Activated CD8-positive, alpha-beta memory T cell treated with anti-CD3 and anti-CD28 coated beads, Interleukin-2, amount 50 U/mL, for 48 hours (primary cell): ENCODE measurements around the gene GIMAP7.
"Not testable (repeated sequence)": the region's sequence is repeated elsewhere in the genome, so short reads cannot be mapped to it uniquely, and the experiment has no call there.

Experiments
- DNase-seq: peaks from one replicate; pipeline ENCODE4 v3.0.0-alpha.2; 2020

Gene GIMAP7

DNA sequence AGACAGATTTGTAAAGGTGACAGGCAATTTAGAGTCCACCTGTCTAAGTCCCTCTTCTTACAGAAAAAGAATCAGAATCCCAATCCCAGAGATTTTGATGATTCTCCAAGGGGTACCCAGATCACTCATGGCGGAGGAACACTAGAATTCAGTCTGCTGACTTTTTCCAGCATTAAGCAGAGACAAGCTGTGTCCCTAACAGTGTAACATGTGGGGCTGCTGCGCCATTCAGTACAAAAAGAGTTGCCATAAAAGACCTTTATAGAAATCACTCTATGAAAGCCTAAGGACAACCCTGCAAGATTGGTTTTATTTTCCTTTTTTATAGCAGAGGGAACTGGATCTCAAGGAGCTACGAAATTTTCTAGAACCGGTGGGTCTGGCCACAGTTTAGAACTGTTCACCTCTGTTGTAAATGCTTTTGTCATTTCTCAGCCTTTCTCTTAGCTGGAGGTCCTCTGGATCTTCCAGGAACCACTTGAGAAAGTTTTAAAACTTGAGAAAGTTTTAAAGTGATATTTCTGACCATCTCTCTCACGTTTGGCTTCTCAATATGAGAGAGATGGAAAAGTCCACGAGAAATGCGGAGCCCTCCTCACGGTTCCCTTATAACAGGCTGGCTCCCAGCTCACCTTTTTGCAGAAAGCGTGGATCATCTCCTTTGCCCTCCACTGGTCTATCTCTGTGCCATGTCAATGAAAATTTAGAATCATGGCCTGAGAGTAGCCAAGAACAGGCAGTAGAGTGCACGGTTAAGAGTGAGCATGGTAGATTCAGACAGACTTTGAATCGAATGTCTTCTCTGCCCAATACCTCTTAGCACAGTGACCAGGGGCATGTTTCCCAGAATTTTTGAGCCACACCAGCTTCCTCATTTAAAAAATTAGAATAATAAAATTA lies 826 bp downstream of the GIMAP7 start:
- DNase-seq = no peak

DNA sequence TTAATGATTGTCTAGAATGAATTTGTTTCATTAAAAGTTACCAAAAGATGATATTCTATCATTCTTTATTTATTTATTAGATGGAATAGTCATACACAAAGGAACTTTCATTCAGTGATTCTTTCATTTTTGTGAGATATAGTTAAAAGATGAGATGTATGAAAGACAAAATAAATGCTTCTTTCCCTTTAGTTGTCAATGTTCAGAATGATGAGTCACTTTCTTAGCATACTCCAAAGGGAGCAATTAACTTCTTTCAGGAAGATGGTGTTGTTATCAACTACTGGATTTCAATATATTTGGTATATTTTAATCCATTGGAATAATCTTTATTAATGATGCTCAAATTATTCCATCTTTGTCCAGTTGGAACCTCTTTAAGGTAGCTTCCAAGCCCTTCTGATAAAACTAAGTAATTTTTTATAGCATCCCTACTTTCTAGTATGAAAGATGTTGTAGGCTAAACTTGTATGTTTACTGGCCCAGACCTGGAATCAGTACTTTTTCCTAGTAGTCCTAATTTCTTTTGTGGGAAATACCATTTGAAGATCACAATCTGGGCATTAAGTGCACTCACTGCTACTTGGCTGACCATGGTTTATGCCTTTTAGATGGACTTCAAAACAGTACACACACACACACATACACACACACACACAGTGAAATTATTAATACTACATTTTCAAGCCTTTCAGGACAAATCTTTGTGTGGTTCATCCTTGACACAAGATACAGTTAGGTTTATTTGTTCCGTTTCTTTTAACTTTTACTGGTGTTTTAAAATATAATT lies 2.5 kb downstream of the GIMAP7 start:
- DNase-seq = no peak

DNA sequence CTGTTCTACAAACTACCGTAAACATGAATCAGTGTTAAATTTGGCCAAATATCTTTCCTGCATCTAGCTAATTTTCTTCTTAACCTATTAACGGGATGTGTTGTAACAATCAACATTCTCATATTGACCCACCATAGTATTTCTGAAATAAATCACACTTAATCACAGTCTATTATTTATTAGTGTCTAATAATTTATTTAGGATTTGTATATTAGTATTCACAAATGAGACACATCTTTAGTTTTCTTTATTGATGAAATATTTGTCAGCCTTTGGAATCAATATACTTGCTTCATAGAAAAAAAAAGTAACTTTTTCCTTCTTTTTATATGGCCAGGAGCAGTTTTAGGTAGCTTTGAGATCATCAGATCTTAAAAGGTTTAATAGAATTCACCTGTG lies 4.6 kb downstream of the GIMAP7 start:
- DNase-seq = no peak

DNA sequence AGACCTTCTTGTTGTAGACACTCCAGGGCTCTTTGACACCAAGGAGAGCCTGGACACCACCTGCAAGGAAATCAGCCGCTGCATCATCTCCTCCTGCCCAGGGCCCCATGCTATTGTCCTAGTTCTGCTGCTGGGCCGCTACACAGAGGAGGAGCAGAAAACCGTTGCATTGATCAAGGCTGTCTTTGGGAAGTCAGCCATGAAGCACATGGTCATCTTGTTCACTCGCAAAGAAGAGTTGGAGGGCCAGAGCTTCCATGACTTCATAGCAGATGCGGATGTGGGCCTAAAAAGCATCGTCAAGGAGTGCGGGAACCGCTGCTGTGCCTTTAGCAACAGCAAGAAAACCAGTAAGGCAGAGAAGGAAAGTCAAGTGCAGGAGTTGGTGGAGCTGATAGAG lies 5.5 kb downstream of the GIMAP7 start:
- peak; percentile 69 for DNase-seq

DNA sequence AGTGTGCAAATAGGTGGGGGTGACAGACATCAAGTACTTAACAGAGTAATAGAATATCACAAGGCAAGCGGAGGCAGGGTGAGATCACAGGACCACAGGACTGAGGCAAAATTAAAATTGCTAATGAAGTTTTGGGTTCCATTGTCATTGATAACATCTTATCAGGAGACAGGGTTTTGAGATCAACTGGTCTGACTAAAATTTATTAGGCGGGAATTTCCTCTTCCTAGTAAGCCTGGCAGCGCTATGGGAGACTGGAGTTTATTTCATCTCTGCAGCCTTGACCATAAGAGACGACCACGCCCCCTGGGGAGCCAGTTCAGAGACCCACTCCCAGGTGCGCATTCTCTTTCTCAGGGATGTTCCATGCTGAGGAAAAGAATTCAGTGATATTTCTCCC lies 8.3 kb downstream of the GIMAP7 start:
- DNase-seq = not testable (repeated sequence)

DNA sequence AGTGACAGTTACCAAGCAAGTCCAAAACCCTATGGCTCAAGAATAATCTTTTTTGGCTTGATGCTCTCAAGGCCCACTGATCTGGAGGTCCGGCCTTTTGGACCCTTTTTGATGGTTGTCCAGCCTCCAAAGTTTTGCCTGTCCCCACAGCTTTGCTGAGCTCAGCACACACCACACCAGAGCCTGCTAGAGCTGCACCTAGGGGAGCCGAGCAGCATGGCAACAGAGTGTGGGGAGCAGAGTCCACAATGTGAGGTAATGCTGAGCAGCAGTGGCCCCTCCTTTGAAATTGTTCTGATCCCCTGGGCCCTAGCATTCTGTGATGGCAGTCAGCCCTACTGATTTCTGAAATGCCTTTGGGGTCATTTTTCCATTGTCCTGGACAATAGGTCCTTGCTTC lies 9.3 kb downstream of the GIMAP7 start:
- DNase-seq = no peak

DNA sequence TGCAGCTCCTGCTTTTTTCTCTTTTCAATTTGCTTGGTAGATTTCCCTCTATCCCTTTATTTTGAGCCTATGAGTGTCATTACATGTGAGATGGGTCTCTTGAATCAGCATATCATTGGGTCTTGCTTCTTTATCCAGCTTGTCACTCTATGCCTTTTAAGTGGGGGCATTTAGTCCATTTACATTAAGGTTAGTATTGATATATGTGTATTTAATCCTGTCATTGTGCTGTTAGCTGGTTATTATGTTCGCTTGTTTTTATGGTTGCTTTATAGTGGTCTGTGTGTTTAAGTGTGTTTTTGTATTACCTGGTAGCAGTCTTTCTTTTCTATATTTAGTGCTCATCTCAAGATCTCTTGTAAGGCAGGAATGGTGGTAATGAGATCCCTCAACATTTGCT lies 17.0 kb downstream of the GIMAP7 start:
- DNase-seq = no peak

DNA sequence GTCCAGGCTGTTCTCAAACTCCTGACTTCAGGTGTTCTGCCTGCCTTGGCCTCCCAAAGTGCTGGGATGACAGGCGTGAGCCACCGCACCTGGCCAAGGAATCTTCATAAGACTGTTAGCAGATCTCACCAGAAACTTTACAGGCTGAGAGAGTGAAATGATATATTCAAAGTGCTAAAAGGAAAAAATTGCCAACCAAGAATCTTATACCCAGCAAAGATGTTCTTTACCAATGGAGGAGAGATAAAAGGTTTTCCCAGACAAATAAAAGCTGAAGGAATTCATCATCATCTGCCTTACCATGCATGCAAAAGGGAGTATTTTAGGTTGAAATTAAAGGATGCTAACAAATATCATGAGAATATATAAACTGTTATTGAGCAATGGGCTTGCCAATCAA lies 23.6 kb downstream of the GIMAP7 start:
- DNase-seq = no peak

DNA sequence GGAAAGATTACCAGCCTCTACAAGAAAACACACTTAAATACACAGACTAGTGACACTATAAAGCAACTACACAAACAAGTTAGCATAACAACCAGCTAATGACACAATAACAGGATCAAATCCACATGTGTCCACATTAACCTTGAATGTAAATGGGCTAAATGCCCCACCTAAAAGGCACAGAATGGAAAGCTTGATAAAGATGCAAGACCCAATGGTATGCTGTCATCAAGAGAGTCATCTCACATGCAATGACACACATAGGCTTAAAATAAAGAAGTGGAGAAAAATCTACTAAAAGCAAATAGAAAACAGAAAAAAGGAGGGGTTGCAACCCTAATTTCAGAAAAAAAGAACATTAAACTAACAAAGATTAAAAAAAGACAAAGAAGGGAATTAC lies 38.5 kb downstream of the GIMAP7 start:
- no peak for DNase-seq

DNA sequence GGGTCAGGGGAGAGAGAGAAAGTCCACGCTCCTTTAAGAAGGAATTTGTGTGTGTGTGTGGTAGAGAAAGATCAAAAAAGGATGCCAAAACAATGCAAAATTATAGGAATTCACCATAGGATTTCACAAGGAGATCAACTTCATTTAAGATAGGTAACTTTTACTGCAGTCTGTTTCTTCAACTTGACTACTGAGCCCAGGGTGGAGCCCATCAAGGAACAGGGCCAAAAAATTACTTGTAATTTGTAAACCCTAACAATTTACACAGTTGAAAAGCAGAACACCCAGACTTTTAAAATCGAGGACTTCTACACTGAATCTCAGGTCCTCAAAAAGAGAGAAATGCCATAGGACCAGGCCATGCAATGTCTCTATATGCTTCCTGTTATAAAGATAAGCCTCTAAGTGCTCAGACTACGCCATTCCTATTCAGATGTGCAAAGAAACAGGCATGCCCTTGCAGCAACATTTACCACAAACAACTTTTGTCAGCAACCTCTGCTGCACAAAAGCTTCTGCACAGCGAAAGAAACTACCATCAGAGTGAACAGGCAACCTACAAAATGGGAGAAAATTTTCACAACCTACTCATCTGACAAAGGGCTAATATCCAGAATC lies 42.0 kb downstream of the GIMAP7 start:
- no peak for DNase-seq

DNA sequence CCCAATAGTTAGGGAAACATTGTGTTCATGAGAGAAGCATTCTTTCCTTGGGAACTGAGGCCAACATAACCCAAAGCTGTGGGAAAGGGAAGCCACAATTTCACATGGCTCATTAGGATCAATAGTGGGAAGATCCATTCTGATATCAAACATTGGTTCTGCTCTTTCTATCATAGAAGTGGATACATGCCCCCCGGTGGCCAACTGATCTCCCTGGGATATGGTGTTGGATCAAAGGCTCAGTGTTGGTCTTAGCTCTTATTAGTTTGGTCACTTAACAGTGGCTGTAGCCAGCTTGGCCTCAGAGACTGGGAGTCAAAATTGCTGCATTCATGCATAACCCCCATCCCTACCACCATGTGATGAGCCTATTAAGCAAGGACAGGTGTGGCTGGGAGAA lies 45.8 kb downstream of the GIMAP7 start:
- no peak for DNase-seq

DNA sequence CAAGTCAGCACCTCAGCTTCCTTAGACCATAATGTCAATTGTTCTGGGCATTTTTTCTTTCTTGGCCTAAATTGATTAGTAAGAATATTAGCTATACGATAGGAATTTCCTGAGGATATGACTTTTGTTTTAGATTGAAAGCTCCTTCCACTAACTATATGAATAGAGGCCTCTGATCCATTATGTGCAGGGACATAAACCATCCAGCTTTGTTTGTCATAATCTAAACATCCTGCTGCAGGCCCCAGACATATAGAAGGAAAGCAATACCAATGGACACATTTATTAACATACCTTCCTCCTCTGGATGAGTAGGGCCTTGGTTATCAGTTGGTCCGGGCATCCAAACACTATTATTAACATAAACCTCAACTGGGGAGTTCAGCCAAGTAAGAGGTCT lies 48.2 kb downstream of the GIMAP7 start:
- no peak for DNase-seq

DNA sequence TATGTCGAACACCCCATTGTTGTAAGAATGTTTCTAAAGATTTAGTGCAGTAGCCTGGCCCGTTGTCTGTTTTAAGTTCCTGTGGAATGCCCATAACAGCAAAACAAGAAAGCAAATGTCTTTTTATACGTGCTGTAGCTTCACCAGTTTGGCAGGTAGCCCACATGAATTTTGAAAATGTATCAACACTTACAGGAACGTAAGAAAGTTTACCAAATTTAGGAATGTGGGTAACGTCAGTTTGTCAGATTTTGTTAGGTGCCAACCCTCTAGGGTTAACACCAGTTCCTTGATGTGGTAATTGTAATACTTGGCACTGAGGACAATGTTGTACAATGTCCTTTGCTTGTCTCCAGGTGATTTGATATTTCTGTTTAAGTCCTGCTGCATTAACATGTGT lies 49.3 kb downstream of the GIMAP7 start:
- no peak for DNase-seq

DNA sequence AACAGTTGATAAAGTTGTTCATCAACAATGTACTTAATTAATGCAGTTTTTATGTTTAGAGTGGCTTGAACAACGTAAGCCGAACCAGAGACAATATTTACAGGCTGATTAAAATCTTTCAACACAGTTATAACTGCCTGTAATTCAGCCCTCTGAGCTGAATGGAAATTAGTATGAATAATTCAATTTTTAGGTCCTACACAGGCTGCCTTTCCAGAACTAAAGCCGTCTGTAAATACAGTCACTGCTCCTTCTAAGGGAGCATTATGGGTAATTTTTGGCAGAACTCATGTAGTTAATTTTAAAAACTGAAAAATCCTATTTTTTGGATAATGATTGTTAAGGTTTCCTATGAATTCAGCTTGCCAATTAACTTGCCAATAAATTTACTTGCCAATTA lies 49.9 kb downstream of the GIMAP7 start:
- DNase-seq = no peak

DNA sequence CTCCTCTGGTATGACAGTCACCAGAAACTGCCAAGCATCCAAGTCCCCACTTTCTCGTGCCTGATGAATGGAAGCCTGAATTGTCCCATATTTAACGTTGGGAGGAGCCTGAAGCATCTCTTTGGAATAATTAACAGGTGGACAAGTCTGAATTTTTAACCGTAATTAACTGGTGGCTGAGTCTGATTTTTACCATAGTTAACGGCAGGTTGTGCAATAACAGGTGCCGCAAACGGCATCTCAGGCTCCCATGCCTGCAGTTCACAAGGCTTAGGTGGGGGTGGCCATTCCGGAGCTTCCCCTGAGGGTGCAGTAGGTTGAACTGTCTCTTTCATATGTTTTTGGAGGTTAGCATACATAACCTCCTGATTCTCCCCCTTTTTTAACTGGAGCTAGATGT lies 50.6 kb downstream of the GIMAP7 start:
- DNase-seq = no peak

DNA sequence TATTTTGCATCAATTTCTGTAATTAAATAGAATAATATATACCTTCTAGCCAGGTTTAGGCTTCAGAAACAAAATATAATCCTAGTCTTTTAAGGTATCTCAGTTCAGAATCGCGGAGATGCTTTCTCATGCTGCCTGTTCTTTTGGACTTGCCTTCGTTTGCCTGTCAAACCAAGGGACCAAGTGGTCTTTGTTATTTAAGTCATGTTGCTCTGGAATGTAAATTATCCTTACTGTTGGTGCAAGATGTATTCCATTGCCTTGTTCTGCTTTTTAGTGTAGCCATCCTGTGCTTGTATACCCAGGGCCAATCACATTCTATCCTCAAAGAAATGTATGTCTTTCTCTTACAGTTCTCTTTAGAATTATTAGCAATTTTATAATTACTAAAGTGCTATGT lies 51.5 kb downstream of the GIMAP7 start:
- DNase-seq = no peak

DNA sequence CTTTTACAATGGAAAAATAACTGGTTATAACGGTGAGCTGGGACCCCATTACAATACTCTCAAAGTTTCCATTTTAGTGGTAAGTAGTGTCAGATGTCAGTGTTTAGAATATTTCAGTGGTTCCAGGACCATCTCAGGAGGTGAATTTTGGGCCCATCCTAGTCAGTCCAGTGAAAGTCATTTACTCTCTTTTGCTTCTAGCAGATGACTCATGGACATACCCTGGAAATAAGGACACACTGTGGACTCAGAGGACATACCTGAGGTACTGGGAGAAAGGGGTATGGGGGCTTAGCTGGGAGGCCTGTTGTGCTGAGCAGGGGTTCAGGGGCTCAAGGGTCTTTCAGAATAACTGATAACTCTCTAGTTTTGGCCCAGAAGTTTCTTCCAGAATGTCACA lies 51.9 kb downstream of the GIMAP7 start:
- no peak for DNase-seq

DNA sequence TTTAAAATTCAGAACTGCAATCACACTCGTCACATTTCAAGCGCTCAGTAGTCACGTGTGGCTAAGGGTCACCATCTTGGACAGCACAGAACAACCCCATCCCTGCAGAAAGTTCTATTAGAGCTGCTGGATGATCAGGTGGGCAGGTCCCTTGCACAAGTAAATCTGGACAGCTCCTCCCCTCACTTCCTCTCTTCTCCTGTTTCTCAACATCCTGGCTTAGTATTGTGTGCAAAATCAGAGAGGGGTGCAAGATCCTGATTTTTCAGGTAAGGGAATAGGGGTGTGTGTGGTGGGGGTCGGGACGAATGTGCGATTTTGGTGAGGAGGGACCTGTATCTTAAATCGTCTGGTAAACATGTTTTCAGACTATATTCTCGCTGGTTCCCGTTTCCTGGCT lies 52.5 kb downstream of the GIMAP7 start, which contains the start of gene GIMAP4:
TSS of gene GIMAP4 (plus strand) at position 222 of the 400 bp plus-strand sequence. CDS start 2,512 bp downstream, outside the sequence.
- DNase-seq = no peak

DNA sequence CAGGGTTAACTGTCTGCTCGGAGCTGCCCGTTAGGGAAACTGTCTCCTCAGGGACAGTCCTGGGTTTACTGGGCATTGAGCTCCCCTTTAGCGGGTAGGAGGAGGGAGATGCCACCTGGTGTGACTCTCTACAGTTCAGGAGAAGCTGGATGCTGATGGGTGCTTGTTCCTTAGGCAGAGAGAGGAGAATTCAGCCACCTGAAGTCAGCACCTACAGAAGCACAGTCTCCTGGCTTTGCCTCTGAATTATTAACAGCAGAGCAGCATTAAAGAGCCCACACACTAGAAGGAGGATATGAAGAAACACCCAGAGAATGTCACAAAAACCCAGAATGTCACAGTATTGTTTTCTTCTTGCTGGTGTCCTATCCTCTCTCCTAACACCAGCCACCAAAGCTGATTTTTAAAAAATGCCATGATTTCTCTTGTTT lies 53.2 kb downstream of the GIMAP7 start:
- no peak for DNase-seq

DNA sequence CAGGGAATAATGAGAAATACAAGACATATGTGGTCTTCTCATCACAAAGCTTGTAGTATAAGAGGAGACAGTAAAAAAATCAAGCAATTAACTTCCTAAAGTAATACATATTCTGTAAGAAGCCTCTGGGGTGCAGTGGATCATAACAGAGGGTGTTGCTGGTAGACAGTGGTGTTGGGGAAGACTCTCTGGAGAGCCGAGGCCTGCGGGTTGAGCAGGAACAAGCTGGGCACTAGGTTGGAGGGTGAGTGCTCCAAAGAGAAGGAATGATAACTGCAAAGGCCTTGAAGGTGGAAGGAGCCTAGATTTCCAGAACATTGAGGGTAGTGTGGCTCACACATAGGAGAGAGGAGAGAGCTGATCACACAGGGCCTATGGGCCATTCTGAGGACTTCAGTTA lies 54.0 kb downstream of the GIMAP7 start:
- DNase-seq = no peak

DNA sequence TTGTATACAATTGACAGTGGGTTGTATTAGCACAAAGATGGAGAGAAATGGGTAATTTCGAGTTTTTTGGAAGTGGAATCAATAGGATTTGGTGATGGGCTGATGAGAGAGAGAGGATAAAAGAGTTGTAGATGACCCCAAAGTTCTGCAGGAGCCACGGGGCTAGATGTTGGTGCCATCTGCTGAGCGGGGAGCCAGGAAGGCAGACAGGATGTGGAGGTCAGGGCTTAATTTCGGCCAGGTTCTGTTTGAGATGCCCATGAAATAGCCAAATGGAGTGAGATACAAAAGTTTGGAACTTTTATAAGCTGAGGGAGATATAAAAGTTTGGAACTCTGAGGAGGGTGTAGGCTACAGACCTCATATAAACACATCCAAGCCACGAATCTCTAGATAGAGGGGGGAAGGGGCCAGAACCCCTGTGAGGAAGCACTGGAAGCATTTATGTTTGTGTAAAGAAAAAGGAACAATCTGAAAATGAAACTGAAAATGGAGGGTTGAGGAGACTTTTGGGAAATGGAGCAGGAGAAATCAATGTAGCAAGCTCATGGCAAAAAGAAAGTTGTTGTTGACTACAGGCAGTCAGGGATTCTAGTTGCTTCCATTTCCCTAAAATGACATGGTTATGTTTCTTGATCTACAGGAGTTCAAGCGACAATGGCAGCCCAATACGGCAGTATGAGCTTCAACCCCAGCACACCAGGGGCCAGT lies 54.7 kb downstream of the GIMAP7 start:
- DNase-seq = no peak
